Esophagus muscularis mucosa (tissue), 3 donors: ENCODE data around the gene CHSY3.

Source experiments
- POLR2A ChIP-seq: fragments of 450-650 bp; IDR thresholded peaks from one replicate; pipeline ENCODE4 v1.6.1; 2017; ENCODE audit warnings: antibody characterized with exemption, moderate library complexity, mild to moderate bottlenecking, low read depth
- TF ChIP-seq, protein P1 (sequence below), 3 experiments: fragments of 200-600 bp in 2 of 3; fragments of 450-650 bp in 1 of 3; sonication (generic) in 2 of 3; IDR thresholded peaks; one replicate each; pipeline ENCODE4 v1.5.1; 2017 to 2019; ENCODE audit warnings: antibody characterized with exemption in 3 of 3, mild to moderate bottlenecking in 2 of 3, moderate library complexity in 1 of 3

DNA sequence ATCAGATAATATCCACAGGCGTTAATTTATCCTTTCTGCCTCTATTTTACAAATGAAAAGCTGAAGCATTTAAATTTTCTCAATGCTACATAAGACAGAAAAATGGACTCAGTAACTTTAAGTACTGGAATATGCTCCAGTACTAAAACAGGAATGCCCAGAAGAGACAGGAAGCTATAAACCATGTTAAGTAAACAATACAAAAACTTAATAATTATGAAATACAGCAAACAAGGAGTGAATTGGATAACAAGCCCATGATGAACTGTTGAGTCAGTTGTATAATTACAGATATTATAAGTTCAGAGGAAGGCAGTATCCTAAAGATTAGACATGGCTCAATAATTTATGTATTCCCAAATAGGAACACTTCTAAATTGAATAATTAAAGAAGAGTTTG, 148.5 kb downstream of the CHSY3 start:
- TF ChIP-seq, protein P1, sequence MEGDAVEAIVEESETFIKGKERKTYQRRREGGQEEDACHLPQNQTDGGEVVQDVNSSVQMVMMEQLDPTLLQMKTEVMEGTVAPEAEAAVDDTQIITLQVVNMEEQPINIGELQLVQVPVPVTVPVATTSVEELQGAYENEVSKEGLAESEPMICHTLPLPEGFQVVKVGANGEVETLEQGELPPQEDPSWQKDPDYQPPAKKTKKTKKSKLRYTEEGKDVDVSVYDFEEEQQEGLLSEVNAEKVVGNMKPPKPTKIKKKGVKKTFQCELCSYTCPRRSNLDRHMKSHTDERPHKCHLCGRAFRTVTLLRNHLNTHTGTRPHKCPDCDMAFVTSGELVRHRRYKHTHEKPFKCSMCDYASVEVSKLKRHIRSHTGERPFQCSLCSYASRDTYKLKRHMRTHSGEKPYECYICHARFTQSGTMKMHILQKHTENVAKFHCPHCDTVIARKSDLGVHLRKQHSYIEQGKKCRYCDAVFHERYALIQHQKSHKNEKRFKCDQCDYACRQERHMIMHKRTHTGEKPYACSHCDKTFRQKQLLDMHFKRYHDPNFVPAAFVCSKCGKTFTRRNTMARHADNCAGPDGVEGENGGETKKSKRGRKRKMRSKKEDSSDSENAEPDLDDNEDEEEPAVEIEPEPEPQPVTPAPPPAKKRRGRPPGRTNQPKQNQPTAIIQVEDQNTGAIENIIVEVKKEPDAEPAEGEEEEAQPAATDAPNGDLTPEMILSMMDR (IDR thresholded peaks at IDR 0.05): no peak
- TF ChIP-seq POLR2A: no peak
